GM12891 (cell line): ENCODE measurements around the gene LYSMD1.
A peak's percentile ranks its signal among the peaks of the same experiment; 100 is the strongest.

ENCODE experiments used
- DNase-seq: peaks from one replicate; pipeline ENCODE4 v3.0.0; 2011; ENCODE audit warnings: low spot score; ENCODE audit not compliant: insufficient read length
- FAIRE-seq: peaks from 2 replicates; lab custom pipeline; 2011; peaks lifted over from hg19 to GRCh38; lab: Jason Lieb, UNC
- PAX5 ChIP-seq: IDR thresholded peaks from 2 replicates; pipeline ENCODE4 v1.6.1; 2011; ENCODE audit warnings: low read length, moderate library complexity, mild to moderate bottlenecking; ENCODE audit not compliant: insufficient read depth, severe bottlenecking
- POLR2A ChIP-seq: IDR thresholded peaks from 2 replicates; pipeline ENCODE4 v1.6.1; 2011; ENCODE audit warnings: low read depth, low read length, control low read depth
- POLR2AphosphoS5 ChIP-seq: IDR thresholded peaks from 2 replicates; pipeline ENCODE4 v1.6.1; 2011; ENCODE audit warnings: low read depth, low read length, control low read depth
- POU2F2 ChIP-seq: IDR thresholded peaks from 2 replicates; pipeline ENCODE4 v1.6.1; 2011; ENCODE audit warnings: low read depth, mild to moderate bottlenecking, control low read depth, low read length, moderate library complexity
- SPI1 ChIP-seq: IDR thresholded peaks from 2 replicates; pipeline ENCODE4 v1.6.1; 2011; ENCODE audit warnings: low read depth, low read length, control low read depth
- TAF1 ChIP-seq: IDR thresholded peaks from 2 replicates; pipeline ENCODE4 v1.6.1; 2011; ENCODE audit warnings: low read depth, low read length, control low read depth

The LYSMD1 gene

GRCh38 chr1:151175041-151175741, 9.5 kb upstream of the LYSMD1 start:
- no peak for TF ChIP-seq PAX5
- no peak for TF ChIP-seq POU2F2
- TF ChIP-seq POLR2A: no peak
- TF ChIP-seq TAF1: no peak
- TF ChIP-seq SPI1: no peak
- TF ChIP-seq POLR2AphosphoS5: no peak
- DNase-seq: no peak
- FAIRE-seq: no peak

GRCh38 chr1:151171190-151171589, 5.5 kb upstream of the LYSMD1 start:
- FAIRE-seq (no peak), DNase-seq (no peak)
- TF ChIP-seq SPI1: no peak
- no peak for TF ChIP-seq PAX5
- no peak for TF ChIP-seq POU2F2
- no peak for TF ChIP-seq POLR2A
- no peak for TF ChIP-seq TAF1
- TF ChIP-seq POLR2AphosphoS5: no peak

- no peak for TF ChIP-seq POLR2AphosphoS5
- TF ChIP-seq POLR2A: no peak
- no peak for TF ChIP-seq POU2F2
- DNase-seq: no peak
- no peak for FAIRE-seq
Measured at GRCh38 chr1:151167116-151167515, 1.4 kb upstream of the LYSMD1 start.

- FAIRE-seq (no peak), DNase-seq (no peak)
- TF ChIP-seq POU2F2 (no peak), TAF1 (no peak), POLR2AphosphoS5 (no peak), POLR2A (no peak), PAX5 (no peak), SPI1 (no peak)
Measured at GRCh38 chr1:151166505-151166956, 829 bp upstream of the LYSMD1 start.

GRCh38 chr1:151165281-151165737, 393 bp downstream of the LYSMD1 start:
- no peak for FAIRE-seq
- TF ChIP-seq PAX5 (no peak), POU2F2 (no peak), TAF1 (no peak)
- DNase-seq: no peak

GRCh38 chr1:151164732-151165280, 896 bp downstream of the LYSMD1 start:
- TF ChIP-seq TAF1 (no peak), POLR2A (no peak), SPI1 (no peak), POLR2AphosphoS5 (no peak), PAX5 (no peak), POU2F2 (no peak)
- FAIRE-seq: no peak

GRCh38 chr1:151159373-151159772, 6.3 kb downstream of the LYSMD1 start:
- FAIRE-seq (no peak), DNase-seq (no peak)
- TF ChIP-seq PAX5 (no peak), SPI1 (peak; percentile 86)

More at GRCh38 chr1:151164732-151165280, 896 bp downstream of the LYSMD1 start:
- DNase-seq: no peak

- TF ChIP-seq POLR2A (no peak), POU2F2 (no peak), POLR2AphosphoS5 (no peak), SPI1 (no peak), PAX5 (no peak), TAF1 (no peak)
- FAIRE-seq: no peak
- DNase-seq: no peak
Measured at GRCh38 chr1:151158751-151159251, 6.9 kb downstream of the LYSMD1 start.

GRCh38 chr1:151158326-151158725, 7.4 kb downstream of the LYSMD1 start:
- FAIRE-seq: no peak
- no peak for DNase-seq
- TF ChIP-seq TAF1 (no peak), PAX5 (no peak)

GRCh38 chr1:151157067-151157531, 8.6 kb downstream of the LYSMD1 start:
- no peak for DNase-seq
- peak; percentile 78 for FAIRE-seq

More at GRCh38 chr1:151157067-151157531, 8.6 kb downstream of the LYSMD1 start:
- TF ChIP-seq SPI1 (0 out of 2 replicates have a peak, but pooled peaks have one; percentile 6), POU2F2 (no peak), POLR2A (peak; percentile 70; the same call in 1 of the 2 replicates), TAF1 (no peak), POLR2AphosphoS5 (no peak; the same call in 1 of the 2 replicates)
